HepG2 (cell line): Measurements from ENCODE around the gene PAN2. TPM values are rescaled to one million over a fixed set of nuclear protein-coding genes. Genes with fewer than 3 reads are reported as not detected.
A peak's percentile ranks its signal among the peaks of the same experiment; 100 is the strongest.

Source experiments
- AHR ChIP-seq: IDR thresholded peaks from 2 replicates; pipeline ENCODE4 v1.6.1; 2018; ENCODE audit warnings: missing genetic modification reagents, missing compliant biosample characterization
- GATA4 ChIP-seq: sonication (generic); IDR thresholded peaks from 2 replicates; pipeline ENCODE4 v1.6.1; 2016; ENCODE audit warnings: antibody characterized with exemption, low read depth, borderline replicate concordance
- HOXA7 ChIP-seq: sonication (generic); formaldehyde crosslinking; IDR thresholded peaks from 2 replicates; pipeline ENCODE4 v1.8.1; 2022; ENCODE audit warnings: mild to moderate bottlenecking, missing genetic modification reagents, moderate library complexity
- IKZF1 ChIP-seq: fragments of 450-650 bp; IDR thresholded peaks from 2 replicates; pipeline ENCODE4 v1.7.1; 2016
- NFIB ChIP-seq: sonication (generic); formaldehyde crosslinking; IDR thresholded peaks from 2 replicates; pipeline ENCODE4 v1.9.0; 2021; ENCODE audit warnings: missing genetic modification reagents, mild to moderate bottlenecking, borderline replicate concordance
- NFYB ChIP-seq: sonication (generic); formaldehyde crosslinking; IDR thresholded peaks from 2 replicates; pipeline ENCODE4 v1.4.0; 2020; ENCODE audit warnings: missing genetic modification reagents
- PBX3 ChIP-seq: sonication (generic); formaldehyde crosslinking; IDR thresholded peaks from 2 replicates; pipeline ENCODE4 v1.8.1; 2023; ENCODE audit warnings: missing genetic modification reagents, inconsistent platforms, borderline replicate concordance
- RAD21 ChIP-seq: fragments of 450-650 bp; formaldehyde crosslinking; IDR thresholded peaks from 2 replicates; pipeline ENCODE4 v1.5.0; 2020; ENCODE audit warnings: mild to moderate bottlenecking
- SNAPC2 ChIP-seq: sonication (generic); formaldehyde crosslinking; IDR thresholded peaks from 2 replicates; pipeline ENCODE4 v1.8.1; 2022; ENCODE audit warnings: mild to moderate bottlenecking, missing genetic modification reagents
- SNAPC4 ChIP-seq: sonication (generic); formaldehyde crosslinking; IDR thresholded peaks from 2 replicates; pipeline ENCODE4 v1.4.0; 2020; ENCODE audit warnings: mild to moderate bottlenecking, missing genetic modification reagents
- ZNF10 ChIP-seq: sonication (generic); formaldehyde crosslinking; IDR thresholded peaks from 2 replicates; pipeline ENCODE4 v1.4.0; 2020; ENCODE audit warnings: mild to moderate bottlenecking, low read depth, missing genetic modification reagents, borderline replicate concordance
- ZNF20 ChIP-seq: sonication (generic); formaldehyde crosslinking; IDR thresholded peaks from 2 replicates; pipeline ENCODE4 v1.4.0; 2020; ENCODE audit warnings: mild to moderate bottlenecking, moderate library complexity, missing genetic modification reagents
- ZNF766 ChIP-seq: sonication (generic); formaldehyde crosslinking; IDR thresholded peaks from 2 replicates; pipeline ENCODE4 v1.5.0; 2020; ENCODE audit warnings: missing genetic modification reagents, borderline replicate concordance
- polyA plus RNA-seq, 8 experiments: library from polyadenylated mRNA; depleted of rRNA in 3 of 8; stranded (reverse) in 7 of 8; unstranded in 1 of 8; fragments of >200 nt; fragmentation: Illumina TruSeq in 4 of 8; extraction: Trizol in 4 of 8; gene quantifications; 2 replicates each; pipeline versions ENCODE4 v1.2.1 to v1.2.3, GENCODE V29; 2011 to 2016; ENCODE audit warnings: low read depth in 4 of 8, missing spikeins in 1 of 8, mixed read lengths in 1 of 8; ENCODE audit not compliant: insufficient read depth in 1 of 8
- total RNA-seq, 5 experiments: library from RNA; depleted of rRNA; stranded (reverse); fragments of >200 nt; fragmentation: Illumina TruSeq; extraction: Trizol; gene quantifications; 2 replicates each; pipeline ENCODE4 v1.2.3, GENCODE V29; 2016; ENCODE audit warnings: low read depth in 1 of 5
- TF ChIP-seq, protein P1 (sequence below): sonication (generic); formaldehyde crosslinking; IDR thresholded peaks from 2 replicates; pipeline ENCODE4 v1.8.0; 2023; ENCODE audit warnings: mild to moderate bottlenecking, missing genetic modification reagents
- TF ChIP-seq, protein P2 (sequence below): sonication (generic); formaldehyde crosslinking; IDR thresholded peaks from 2 replicates; pipeline ENCODE4 v1.4.0; 2020; ENCODE audit warnings: missing genetic modification reagents, borderline replicate concordance

The PAN2 gene
- total and polyA plus RNA-seq, 2 of the 13 experiments (the other 11 are each of a cell fraction or from before 2014, with no cell fraction given): 27.2 to 61.1 TPM

DNA sequence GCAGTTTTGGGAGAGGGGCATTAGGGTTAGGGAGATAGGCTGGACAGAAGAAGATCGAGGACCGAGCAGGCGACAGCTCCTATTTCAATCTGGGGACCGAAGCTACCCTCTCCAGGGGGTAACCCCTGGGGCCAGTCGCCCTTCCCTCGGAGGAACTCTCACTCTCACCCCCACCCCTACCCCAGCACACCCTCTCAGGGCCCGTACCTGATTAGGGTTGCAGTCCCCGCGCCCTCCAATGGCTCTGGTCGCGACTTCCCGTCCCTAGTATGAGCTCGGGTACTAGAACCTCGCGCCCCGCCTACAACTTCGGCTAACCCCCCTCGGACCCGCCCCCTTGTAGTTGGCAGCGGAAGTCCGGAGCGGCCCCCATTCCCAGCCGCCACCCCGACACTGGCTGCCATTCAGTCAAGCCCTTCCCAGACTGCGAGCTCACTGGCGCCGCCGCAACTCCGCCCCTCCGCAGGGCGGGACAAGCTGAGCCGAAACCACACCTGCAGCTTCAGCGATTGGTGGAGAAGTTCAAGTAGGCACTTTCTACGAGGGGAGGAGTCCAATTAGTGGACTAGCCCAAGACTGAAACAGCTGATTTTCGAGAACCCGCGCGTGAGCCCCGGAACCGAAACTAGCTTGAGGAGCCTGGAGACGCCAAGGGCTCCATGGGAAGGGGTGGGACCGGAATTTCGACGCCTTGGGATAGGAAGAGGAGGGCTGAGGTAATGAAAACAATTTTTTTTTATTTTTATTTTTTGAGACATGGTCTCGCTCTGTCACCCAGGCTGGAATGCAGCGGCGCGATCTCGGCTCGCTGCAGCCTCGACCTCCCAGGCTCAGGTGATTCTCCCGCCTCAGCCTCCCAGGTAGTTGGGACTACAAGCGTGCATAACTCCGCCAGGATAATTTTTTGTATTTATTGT, 26.3 kb upstream of the PAN2 start, which contains the start of gene STAT2 (continued):
- TF ChIP-seq NFYB (CRISPR knock-in tag) (peak; percentile 89), NFIB (CRISPR knock-in tag) (no peak), RAD21 (CRISPR knock-in tag) (peak; percentile 19; the same call in 1 of the 2 replicates), SNAPC4 (CRISPR knock-in tag) (no peak), SNAPC2 (CRISPR knock-in tag) (peak; percentile 75), IKZF1 (no peak), ZNF766 (CRISPR knock-in tag) (0 out of 2 replicates have a peak, but pooled peaks have one; percentile 49), ZNF20 (CRISPR knock-in tag) (no peak), AHR (CRISPR knock-in tag) (no peak), ZNF10 (CRISPR knock-in tag) (no peak), HOXA7 (CRISPR knock-in tag) (no peak), GATA4 (peak; percentile 51; the same call in 1 of the 2 replicates), PBX3 (CRISPR knock-in tag) (no peak; the same call in 1 of the 2 replicates)
- TF ChIP-seq, protein P1, sequence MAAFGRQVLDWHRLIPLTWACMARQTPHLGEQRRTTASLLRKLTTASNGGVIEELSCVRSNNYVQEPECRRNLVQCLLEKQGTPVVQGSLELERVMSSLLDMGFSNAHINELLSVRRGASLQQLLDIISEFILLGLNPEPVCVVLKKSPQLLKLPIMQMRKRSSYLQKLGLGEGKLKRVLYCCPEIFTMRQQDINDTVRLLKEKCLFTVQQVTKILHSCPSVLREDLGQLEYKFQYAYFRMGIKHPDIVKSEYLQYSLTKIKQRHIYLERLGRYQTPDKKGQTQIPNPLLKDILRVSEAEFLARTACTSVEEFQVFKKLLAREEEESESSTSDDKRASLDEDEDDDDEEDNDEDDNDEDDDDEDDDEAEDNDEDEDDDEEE (CRISPR knock-in tag): no peak
- TF ChIP-seq, protein P2, sequence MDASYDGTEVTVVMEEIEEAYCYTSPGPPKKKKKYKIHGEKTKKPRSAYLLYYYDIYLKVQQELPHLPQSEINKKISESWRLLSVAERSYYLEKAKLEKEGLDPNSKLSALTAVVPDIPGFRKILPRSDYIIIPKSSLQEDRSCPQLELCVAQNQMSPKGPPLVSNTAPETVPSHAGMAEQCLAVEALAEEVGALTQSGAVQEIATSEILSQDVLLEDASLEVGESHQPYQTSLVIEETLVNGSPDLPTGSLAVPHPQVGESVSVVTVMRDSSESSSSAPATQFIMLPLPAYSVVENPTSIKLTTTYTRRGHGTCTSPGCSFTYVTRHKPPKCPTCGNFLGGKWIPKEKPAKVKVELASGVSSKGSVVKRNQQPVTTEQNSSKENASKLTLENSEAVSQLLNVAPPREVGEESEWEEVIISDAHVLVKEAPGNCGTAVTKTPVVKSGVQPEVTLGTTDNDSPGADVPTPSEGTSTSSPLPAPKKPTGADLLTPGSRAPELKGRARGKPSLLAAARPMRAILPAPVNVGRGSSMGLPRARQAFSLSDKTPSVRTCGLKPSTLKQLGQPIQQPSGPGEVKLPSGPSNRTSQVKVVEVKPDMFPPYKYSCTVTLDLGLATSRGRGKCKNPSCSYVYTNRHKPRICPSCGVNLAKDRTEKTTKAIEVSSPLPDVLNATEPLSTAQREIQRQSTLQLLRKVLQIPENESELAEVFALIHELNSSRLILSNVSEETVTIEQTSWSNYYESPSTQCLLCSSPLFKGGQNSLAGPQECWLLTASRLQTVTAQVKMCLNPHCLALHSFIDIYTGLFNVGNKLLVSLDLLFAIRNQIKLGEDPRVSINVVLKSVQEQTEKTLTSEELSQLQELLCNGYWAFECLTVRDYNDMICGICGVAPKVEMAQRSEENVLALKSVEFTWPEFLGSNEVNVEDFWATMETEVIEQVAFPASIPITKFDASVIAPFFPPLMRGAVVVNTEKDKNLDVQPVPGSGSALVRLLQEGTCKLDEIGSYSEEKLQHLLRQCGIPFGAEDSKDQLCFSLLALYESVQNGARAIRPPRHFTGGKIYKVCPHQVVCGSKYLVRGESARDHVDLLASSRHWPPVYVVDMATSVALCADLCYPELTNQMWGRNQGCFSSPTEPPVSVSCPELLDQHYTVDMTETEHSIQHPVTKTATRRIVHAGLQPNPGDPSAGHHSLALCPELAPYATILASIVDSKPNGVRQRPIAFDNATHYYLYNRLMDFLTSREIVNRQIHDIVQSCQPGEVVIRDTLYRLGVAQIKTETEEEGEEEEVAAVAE: 0 out of 2 replicates have a peak, but pooled peaks have one; percentile 13
